AG04449 (cell line): ENCODE data around the gene C1S.

Source experiments
- CTCF ChIA-PET: fragments of 350-600 bp; formaldehyde crosslinking; extraction: SDS; loops from one replicate; lab custom pipeline; 2021; ENCODE audit warnings: antibody characterized with exemption; lab: Yijun Ruan, JAX
- POLR2A ChIA-PET: fragments of 400-600, 350-600 bp; formaldehyde crosslinking; extraction: SDS; loops from one replicate; lab custom pipeline; 2020; ENCODE audit warnings: antibody characterized with exemption, inconsistent platforms; lab: Yijun Ruan, JAX
- DNase-seq: peaks from one replicate; pipeline ENCODE4 v3.0.0-alpha.2; 2010; ENCODE audit warnings: low read depth, low spot score
- H3K4me3 ChIP-seq: 2 replicates; pipeline ENCODE4 v1.5.1; 2011; ENCODE audit warnings: low read depth, mild to moderate bottlenecking, control low read depth, low read length
- TF ChIP-seq, protein P1 (sequence below): IDR thresholded peaks from one replicate; pipeline ENCODE4 v1.5.1; 2011; ENCODE audit warnings: mild to moderate bottlenecking, moderate library complexity, low read length, control low read depth, inconsistent platforms; ENCODE audit not compliant: insufficient read depth; ENCODE audit errors: missing control alignments

The C1S gene

GRCh38 chr12:7017870-7018349 is 42.6 kb upstream of the C1S start:
- TF ChIP-seq, protein P1, sequence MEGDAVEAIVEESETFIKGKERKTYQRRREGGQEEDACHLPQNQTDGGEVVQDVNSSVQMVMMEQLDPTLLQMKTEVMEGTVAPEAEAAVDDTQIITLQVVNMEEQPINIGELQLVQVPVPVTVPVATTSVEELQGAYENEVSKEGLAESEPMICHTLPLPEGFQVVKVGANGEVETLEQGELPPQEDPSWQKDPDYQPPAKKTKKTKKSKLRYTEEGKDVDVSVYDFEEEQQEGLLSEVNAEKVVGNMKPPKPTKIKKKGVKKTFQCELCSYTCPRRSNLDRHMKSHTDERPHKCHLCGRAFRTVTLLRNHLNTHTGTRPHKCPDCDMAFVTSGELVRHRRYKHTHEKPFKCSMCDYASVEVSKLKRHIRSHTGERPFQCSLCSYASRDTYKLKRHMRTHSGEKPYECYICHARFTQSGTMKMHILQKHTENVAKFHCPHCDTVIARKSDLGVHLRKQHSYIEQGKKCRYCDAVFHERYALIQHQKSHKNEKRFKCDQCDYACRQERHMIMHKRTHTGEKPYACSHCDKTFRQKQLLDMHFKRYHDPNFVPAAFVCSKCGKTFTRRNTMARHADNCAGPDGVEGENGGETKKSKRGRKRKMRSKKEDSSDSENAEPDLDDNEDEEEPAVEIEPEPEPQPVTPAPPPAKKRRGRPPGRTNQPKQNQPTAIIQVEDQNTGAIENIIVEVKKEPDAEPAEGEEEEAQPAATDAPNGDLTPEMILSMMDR = no peak
- no peak for DNase-seq
- ChIA-PET CTCF (interaction anchor here (0.7 to 5.6 kb wide), 26 partner anchors 8 to 147 kb away, joined by 3 to 27 read pairs (median 4); partner anchors contain the start of genes C12orf57, C1R, C1RL and C1S), POLR2A (interaction anchor here (0.9 to 1.0 kb wide), 3 partner anchors 10 to 95 kb away, joined by 3 to 4 read pairs (median 3); partner anchors contain the start of genes C12orf57 and RNU7-1)
- H3K4me3 ChIP-seq = peak overlapping the region; percentile 89

GRCh38 chr12:7018350-7019042 is 42.0 kb upstream of the C1S start, which contains the start of gene LPCAT3:
LPCAT3 (minus strand) TSS chr12:7018476; CDS start chr12:7018424, 52 bp downstream.
- DNase-seq = peak; percentile 50
- CTCF ChIA-PET = interaction anchor here (0.7 to 5.6 kb wide), 26 partner anchors 9 to 148 kb away, joined by 3 to 27 read pairs (median 4); partner anchors contain the start of genes C12orf57, C1R, C1RL and C1S
- POLR2A ChIA-PET = interaction anchor here (0.9 to 1.0 kb wide), 3 partner anchors 10 to 95 kb away, joined by 3 to 4 read pairs (median 3); partner anchors contain the start of genes C12orf57 and RNU7-1
- TF ChIP-seq, protein P1 = peak; percentile 90
- peak within 1 kb of the TSS; percentile 89 for H3K4me3 ChIP-seq

GRCh38 chr12:7019043-7019569 is 41.4 kb upstream of the C1S start:
- peak overlapping the region; percentile 89 for H3K4me3 ChIP-seq
- TF ChIP-seq, protein P1 = no peak
- ChIA-PET POLR2A (interaction anchor here (1.0 kb wide), 1 partner anchor 75 kb away, joined by 4 read pairs; the partner anchor contains the start of genes C12orf57 and RNU7-1), CTCF (interaction anchor here (0.6 to 5.6 kb wide), 11 partner anchors 14 to 148 kb away, joined by 3 to 27 read pairs (median 4); partner anchors contain the start of genes C1R and C1RL)
- no peak for DNase-seq

GRCh38 chr12:7021956-7022355 is 38.6 kb upstream of the C1S start:
- no peak for DNase-seq
- TF ChIP-seq, protein P1 = no peak
- no peak overlapping the region for H3K4me3 ChIP-seq
- ChIA-PET CTCF (interaction anchor here (0.9 to 5.6 kb wide), 6 partner anchors 9 to 98 kb away, joined by 3 to 27 read pairs (median 4); partner anchors contain the start of gene C1RL), POLR2A (no interaction called here)

GRCh38 chr12:7023114-7023513 is 37.4 kb upstream of the C1S start:
- DNase-seq = no peak
- ChIA-PET POLR2A (no interaction called here), CTCF (interaction anchor here (1.3 kb wide), 1 partner anchor 18 kb away, joined by 4 read pairs; no protein-coding TSS in a partner anchor)
- no peak overlapping the region for H3K4me3 ChIP-seq
- TF ChIP-seq, protein P1 = no peak
